ENCODE data around the gene PDLIM1.
"Not testable (repeated sequence)": the region's sequence is repeated elsewhere in the genome, so short reads cannot be mapped to it uniquely, and the experiment has no call there.

Gene PDLIM1

GRCh38 chr10:95211606-95212279, 79.1 kb downstream of the PDLIM1 start:
- DNase-seq (ENCODE audit: low spot score): no peak
- in situ Hi-C loops (cut with MboI; ENCODE audit: low sequenced_read_pairs, unreplicated experiment): no loop called here
- no peak for TF ChIP-seq CTCF (IDR thresholded peaks at IDR 0.05; ENCODE audit: borderline replicate concordance, control extremely low read depth, extremely low read depth, insufficient read depth, missing control alignments)

GRCh38 chr10:95209509-95210127, 81.2 kb downstream of the PDLIM1 start:
- TF ChIP-seq CTCF (IDR thresholded peaks at IDR 0.05; ENCODE audit: borderline replicate concordance, control extremely low read depth, extremely low read depth, insufficient read depth, missing control alignments): no peak
- in situ Hi-C loops (cut with MboI; ENCODE audit: low sequenced_read_pairs, unreplicated experiment): no loop called here
- no peak for DNase-seq (ENCODE audit: low spot score)

- DNase-seq (ENCODE audit: low spot score): no peak
- TF ChIP-seq CTCF (IDR thresholded peaks at IDR 0.05; ENCODE audit: borderline replicate concordance, control extremely low read depth, extremely low read depth, insufficient read depth, missing control alignments): no peak
- in situ Hi-C loops (cut with MboI; ENCODE audit: low sequenced_read_pairs, unreplicated experiment): no loop called here
Observed at GRCh38 chr10:95208702-95209391, 82.0 kb downstream of the PDLIM1 start.

- in situ Hi-C loops (cut with MboI; ENCODE audit: low sequenced_read_pairs, unreplicated experiment): not testable (repeated sequence)
Observed at GRCh38 chr10:95202865-95203264, 87.9 kb downstream of the PDLIM1 start.

GRCh38 chr10:95201736-95202135, 89.1 kb downstream of the PDLIM1 start:
- in situ Hi-C loops (cut with MboI; ENCODE audit: low sequenced_read_pairs, unreplicated experiment): no loop called here
- no peak for TF ChIP-seq CTCF (IDR thresholded peaks at IDR 0.05; ENCODE audit: borderline replicate concordance, control extremely low read depth, extremely low read depth, insufficient read depth, missing control alignments)
- DNase-seq (ENCODE audit: low spot score): no peak

More at GRCh38 chr10:95202865-95203264, 87.9 kb downstream of the PDLIM1 start:
- not testable (repeated sequence) for DNase-seq (ENCODE audit: low spot score)

- in situ Hi-C loops (cut with MboI; ENCODE audit: low sequenced_read_pairs, unreplicated experiment): loop anchor here (25.0 kb wide), 1 partner anchor 416 kb away; no protein-coding TSS in a partner anchor
- DNase-seq (ENCODE audit: low spot score): no peak
- no peak for TF ChIP-seq CTCF (IDR thresholded peaks at IDR 0.05; ENCODE audit: borderline replicate concordance, control extremely low read depth, extremely low read depth, insufficient read depth, missing control alignments)
Observed at GRCh38 chr10:95196046-95196445, 94.8 kb downstream of the PDLIM1 start.

GRCh38 chr10:95193944-95194343, 96.9 kb downstream of the PDLIM1 start, which contains the start of gene ACSM6:
Gene ACSM6, plus strand, starts transcription at chr10:95194238. Its CDS starts 248 bp downstream, at chr10:95194486.
- DNase-seq (ENCODE audit: low spot score): no peak
- in situ Hi-C loops (cut with MboI; ENCODE audit: low sequenced_read_pairs, unreplicated experiment): loop anchor here (5.0 to 25.0 kb wide), 2 partner anchors 168 to 418 kb away; no protein-coding TSS in a partner anchor
- no peak for TF ChIP-seq CTCF (IDR thresholded peaks at IDR 0.05; ENCODE audit: borderline replicate concordance, control extremely low read depth, extremely low read depth, insufficient read depth, missing control alignments)
